GM12864 (cell line): Measurements from ENCODE around the gene DDX60.
"Not testable (repeated sequence)": the region's sequence is repeated elsewhere in the genome, so short reads cannot be mapped to it uniquely, and the experiment has no call there.

Experiments
- DNase-seq: peaks from one replicate; pipeline ENCODE4 v3.0.0-alpha.2; 2011; ENCODE audit warnings: low read depth
- H3K4me3 ChIP-seq: 2 replicates; pipeline ENCODE4 v1.5.1; 2011; ENCODE audit warnings: mild to moderate bottlenecking, low read depth, low read length, control low read depth
- TF ChIP-seq, protein P1 (sequence below): IDR thresholded peaks from 2 replicates; pipeline ENCODE4 v1.5.1; 2011; ENCODE audit warnings: low read depth, mild to moderate bottlenecking, moderate library complexity, low read length, control low read depth, inconsistent platforms; ENCODE audit errors: missing control alignments

Gene DDX60

GRCh38 chr4:168293386-168293975, 25.1 kb downstream of the DDX60 start:
- DNase-seq = no peak
- TF ChIP-seq, protein P1, sequence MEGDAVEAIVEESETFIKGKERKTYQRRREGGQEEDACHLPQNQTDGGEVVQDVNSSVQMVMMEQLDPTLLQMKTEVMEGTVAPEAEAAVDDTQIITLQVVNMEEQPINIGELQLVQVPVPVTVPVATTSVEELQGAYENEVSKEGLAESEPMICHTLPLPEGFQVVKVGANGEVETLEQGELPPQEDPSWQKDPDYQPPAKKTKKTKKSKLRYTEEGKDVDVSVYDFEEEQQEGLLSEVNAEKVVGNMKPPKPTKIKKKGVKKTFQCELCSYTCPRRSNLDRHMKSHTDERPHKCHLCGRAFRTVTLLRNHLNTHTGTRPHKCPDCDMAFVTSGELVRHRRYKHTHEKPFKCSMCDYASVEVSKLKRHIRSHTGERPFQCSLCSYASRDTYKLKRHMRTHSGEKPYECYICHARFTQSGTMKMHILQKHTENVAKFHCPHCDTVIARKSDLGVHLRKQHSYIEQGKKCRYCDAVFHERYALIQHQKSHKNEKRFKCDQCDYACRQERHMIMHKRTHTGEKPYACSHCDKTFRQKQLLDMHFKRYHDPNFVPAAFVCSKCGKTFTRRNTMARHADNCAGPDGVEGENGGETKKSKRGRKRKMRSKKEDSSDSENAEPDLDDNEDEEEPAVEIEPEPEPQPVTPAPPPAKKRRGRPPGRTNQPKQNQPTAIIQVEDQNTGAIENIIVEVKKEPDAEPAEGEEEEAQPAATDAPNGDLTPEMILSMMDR = no peak
- H3K4me3 ChIP-seq = no peak overlapping the region

- no peak overlapping the region for H3K4me3 ChIP-seq
- no peak for DNase-seq
- TF ChIP-seq, protein P1 = no peak
Measured at GRCh38 chr4:168291242-168291641, 27.3 kb downstream of the DDX60 start.

GRCh38 chr4:168285850-168286249, 32.7 kb downstream of the DDX60 start:
- H3K4me3 ChIP-seq, DNase-seq: not testable (repeated sequence)

DNA sequence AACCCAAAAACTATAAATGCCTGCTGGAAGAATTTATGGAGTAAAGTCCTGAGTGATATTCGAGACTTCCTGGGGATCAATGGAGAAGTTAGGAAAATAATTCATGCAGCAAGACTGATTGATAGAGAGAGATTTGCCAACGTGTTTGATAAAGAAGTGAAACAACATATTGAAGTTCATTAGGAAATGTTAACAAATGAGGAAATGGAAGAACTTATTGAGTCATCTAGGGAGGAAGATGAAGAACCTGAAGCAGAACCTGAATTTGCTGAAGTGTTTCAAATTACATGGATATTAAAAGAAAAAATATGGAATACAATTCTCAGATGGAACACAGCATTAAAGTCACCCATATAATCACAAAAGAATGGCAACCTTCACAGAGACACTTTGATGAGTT, 39.0 kb downstream of the DDX60 start:
- H3K4me3 ChIP-seq = no peak overlapping the region
- no peak for DNase-seq
- TF ChIP-seq, protein P1 = no peak

GRCh38 chr4:168275836-168276235, 42.7 kb downstream of the DDX60 start:
- DNase-seq = no peak
- H3K4me3 ChIP-seq = no peak overlapping the region
- TF ChIP-seq, protein P1 = no peak

- TF ChIP-seq, protein P1 = no peak
- DNase-seq = no peak
- H3K4me3 ChIP-seq = no peak overlapping the region
Measured at GRCh38 chr4:168274871-168275270, 43.7 kb downstream of the DDX60 start.

DNA sequence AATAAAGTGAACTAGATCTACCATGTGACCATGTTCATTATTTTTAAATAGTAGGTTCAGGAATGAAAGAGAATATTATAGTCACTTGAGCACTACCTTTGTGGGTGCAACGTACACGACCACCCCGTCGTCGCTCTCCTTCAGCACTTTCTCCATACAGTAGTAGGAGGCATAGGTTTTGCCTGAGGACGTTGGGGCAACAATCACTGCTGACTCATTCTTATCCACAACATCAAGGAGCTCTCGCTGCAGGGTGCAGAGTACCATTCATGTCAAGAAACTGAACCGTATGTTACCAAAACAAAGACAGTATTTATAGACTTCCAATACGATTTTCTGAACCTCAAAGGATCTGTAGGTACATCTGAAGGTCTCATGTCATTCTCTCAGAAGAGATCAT, 44.7 kb downstream of the DDX60 start:
- TF ChIP-seq, protein P1 = no peak
- no peak for DNase-seq
- H3K4me3 ChIP-seq = no peak overlapping the region
